NCI-H446 (cell line): ENCODE measurements around the gene CACNA2D4.
A peak's percentile ranks its signal among the peaks of the same experiment; 100 is the strongest.

ENCODE experiments used
- DNase-seq, 2 experiments: peaks; one replicate each; lab custom pipeline; 2025; lab: John Stamatoyannopoulos, UW

CACNA2D4 gene

DNA sequence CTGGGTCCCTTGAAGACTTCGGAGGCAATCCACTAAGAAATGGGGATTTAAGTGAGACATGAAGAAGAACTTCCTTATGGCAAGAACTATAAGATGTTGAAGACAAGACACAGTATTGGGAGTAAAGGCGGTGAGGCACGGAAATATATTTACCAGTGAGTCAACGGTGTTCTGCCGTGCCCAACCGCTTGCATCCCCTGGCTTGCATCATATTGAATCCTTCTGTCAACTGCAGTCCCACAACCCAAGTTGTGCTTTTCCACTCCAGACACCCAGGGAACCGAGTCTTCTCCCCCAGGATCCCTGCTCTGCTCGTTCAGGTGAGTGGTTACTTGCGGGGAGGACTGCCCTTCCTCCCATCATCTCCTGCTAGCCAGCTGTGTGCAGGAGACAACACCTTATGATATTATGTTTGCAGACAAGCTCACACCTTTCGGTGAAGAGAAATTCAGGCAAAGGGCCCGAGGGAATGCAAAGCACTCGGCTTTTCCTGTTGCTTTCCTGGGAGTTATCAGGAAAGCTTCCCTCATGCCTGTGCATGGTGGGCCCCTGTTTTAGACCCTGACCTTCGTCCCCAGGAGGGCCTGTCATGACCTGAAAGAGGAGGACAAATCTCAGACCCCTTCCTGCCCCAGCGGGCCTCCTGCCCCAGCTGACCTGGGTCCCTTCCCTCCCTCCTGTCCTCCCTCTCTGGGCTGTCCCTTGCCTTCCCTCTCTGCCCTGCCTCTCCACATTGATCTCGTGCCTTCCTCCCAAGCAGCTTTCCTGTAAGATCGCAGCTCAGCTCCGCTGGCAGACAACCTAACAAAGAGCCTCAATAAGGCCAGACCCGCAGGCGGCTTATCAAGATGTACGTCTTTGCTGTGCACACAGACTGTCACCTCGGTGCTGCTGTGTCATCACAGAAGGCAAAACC lies 102.4 kb downstream of the CACNA2D4 start:
- no peak for DNase-seq

DNA sequence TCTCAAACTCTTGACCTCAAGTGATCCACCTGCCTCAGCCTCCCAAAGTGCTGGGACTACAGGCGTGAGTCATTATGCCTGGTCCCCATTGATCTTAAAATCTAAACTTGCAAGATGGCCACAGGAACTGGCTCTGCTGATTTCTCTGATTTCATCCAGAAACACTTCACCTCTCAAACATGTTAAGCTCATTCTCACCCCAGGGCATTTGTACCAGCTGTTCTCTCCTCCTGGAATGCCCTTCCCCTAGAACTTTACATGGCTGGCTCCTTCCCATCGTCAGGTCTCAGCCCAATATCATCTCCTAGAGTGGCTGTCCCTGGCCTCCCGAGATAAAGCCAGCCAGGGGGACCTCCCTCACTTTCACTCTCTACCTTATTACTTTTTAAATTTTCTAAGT lies 103.3 kb downstream of the CACNA2D4 start:
- no peak for DNase-seq

DNA sequence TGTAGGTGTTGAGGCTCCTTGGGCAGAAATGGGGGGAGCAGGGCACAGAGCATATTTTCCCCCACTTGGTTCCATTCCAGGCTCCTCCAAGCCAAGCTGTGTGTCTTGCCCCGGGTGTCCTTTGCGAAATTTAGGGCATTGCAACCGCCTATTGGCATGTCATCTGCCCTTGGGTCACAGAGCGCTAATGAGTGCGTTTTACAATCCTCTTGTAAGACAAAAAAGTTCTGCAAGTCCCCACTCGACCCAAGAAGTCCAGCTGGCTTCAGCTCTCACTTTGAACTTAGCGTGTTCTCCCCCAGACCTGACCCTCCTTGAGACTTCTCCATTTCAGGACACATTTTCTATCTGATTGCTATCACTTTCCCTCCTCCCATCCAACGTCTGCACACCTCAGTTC lies 104.2 kb downstream of the CACNA2D4 start:
- DNase-seq: no peak

DNA sequence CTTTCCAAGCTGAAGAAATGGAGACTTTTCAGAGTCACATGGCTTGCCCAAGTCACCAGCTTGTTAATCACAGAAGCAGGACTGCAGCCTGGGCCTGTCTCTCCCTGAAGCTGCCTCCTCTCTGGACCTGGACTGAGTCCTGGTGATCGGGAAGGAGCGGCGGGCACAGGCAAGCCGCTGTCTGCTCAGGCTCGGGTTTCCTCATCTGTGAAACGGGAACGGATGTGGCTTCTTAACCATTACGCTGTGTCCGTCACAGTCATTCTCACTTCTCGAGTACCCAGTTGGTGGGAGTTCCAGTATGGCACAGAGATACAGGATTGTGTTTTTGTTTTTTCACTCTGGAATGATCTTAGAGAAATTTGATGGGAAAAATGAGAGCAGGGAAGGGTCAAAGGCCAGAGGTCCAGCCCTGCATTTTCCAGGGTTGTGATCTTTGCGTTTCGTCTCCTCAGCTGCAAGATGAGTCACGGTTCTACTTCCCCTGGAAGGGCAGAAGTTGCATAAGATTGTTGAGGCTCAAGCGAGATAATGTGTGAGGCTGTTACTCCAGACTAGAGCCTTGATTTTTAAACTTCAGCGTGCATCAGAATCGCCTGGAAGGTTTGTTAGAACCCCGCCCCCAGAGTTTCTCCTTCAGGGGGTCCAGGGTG lies 105.7 kb downstream of the CACNA2D4 start:
- DNase-seq: no peak

DNA sequence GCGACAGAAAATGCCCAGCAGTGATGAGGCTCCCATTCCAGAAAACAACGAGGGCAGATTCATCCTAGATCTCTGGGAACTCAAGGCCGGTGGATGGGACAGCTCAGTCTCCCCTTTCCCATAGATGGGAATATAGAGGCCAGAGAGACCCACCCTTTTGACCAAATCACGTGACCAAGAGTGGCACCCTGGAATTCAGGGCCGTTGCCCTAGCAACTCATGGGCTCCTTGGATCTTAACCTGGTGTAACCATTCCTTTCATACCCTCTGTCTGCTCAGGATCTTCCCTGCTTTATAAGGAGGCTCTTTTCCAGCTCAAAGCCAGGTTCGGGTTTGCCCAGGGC lies 106.5 kb downstream of the CACNA2D4 start:
- no peak for DNase-seq

DNA sequence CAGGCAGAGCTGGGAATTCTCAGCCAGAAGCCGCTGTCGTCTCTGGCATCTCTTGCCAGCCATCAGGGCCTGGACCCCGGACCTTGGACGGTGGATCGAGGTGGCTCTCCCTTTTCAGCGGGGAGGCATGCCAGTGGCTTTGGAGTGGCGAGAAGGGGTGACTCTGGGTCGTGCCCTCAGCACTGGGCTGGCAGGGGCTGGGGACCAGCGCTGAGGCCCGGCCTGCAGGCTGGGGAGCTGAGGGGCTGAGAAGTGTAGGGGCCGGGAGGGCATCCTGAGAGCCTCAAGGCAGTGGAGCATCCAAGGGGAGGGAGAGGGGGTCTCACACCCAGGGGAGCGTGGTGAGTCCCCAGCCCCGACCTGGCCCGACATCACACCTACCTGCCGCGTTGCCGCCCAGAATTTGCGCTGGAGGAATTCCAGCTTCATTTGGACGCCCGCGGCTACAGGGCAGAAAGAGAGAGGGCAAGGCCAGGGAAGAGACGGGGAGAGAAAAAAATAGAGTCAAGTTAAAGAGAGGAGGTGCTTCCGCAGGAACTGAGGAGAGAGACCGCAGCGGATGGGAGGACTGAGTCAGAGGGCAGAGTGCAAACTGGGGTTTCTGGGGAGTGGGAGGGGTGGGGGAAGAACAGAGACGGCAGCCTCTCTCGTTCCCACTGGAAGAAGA lies 107.0 kb downstream of the CACNA2D4 start:
- no peak for DNase-seq

DNA sequence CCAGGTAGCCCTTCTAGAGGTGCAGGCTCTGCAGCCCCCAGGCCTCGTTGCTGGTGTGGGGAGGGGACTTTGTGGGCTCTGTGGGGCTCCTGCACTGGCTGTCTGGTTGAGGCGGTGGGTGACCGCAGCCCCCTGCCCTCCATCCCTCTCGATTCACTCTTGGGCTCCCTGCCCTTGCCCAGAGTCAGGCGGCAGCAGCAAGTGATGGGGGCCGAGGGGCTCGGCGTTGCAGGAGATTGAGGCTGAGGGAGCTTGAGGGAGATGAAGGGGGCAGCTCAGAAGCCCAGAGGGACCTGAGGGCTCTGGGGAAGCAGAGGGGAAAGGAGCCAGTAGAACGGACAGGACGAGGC lies 107.5 kb downstream of the CACNA2D4 start:
- no peak for DNase-seq

DNA sequence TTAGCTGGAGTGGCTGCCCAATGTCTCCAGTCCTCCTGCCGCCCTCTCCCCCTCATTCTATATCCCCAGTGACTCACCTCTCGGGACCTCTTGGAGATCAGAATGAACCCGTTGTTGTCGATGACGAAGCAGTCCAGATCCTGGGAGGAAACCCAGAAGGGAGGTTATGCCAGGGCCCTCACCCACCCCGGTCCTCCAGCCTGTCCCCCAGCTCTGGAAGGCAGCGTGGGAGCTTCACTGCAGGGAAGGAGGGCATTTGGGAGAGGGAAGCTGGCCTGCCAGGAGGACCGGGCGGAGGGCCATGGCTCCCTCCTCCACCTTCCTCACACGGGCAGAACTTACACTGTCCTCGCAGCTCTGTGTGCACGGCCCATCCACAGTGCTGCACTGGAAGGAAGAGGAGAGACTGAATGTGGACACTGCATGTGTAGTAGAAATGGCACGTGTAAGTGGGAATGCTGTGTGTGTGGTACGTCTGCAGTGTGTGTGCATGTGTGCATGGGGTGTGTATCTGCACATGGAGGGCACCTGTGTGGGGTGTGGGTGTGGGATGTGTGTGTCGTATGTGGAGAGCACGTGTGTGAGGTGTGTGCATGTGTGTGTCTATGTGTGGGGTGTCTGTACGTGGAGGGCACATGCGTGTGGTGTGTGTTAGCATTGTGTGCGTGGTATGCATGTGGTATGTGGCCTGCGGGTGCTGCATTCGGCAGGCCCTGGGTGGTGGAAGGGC lies 108.1 kb downstream of the CACNA2D4 start:
- no peak for DNase-seq

DNA sequence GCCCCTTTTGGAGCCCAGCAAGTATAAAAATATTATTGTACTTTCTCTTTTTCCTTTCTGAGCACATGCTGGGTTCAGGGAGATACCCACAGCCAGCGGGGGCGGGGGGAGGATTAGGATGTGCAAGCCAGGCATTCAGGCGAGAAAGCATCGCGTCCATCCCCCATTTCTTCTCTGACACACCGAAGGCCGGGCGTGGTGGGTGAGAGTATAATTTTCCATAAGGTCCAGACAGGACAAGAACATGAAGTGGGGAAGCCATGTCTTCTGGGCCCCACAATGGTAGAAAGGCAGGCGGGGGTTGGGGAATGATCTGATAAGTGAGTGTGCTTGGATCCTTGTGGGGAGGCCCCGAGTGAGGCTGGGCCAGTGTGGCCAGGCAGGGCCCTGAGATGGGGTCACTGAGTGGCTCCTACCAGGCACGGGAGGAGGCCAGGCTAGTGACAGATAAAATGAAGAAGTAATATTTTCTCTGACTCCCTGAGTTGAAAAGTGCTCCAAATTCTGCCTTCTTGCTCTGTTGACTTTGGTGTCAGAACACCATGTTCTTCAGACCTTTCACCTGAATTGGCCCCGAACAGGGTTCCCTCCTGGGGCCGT lies 108.8 kb downstream of the CACNA2D4 start:
- DNase-seq: no peak

DNA sequence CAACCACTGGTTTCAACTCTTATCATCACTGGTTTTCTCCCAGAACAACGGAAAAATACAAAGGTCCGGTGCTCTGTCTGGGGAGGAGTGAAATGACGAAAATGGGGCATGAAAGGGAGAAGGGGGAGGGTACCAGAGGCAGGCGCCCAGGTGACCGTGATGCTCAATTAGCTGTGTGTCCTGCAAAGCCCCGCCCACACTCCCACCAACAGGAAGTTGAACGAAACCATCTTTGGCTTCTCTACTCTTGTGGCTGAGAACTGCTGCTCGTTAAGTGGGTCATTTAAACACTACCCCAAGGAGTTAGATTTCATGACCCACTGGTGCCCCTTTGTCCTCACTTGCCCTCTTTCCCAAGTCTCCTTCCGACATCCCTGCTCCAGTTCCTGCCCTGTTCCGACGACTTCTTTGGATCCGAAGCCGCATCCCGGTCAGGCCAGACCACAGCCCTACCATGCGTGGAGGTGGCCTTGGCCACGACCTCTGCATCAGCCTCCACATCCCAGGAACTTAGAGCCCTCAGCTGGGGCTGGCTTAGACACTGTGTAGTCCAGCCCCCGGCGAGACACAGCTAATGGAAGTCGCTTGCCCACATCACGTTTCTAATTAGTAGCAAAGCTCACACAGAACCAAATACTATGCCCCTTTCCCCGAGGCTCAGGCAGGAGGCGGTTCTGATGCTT lies 109.5 kb downstream of the CACNA2D4 start:
- no peak for DNase-seq

DNA sequence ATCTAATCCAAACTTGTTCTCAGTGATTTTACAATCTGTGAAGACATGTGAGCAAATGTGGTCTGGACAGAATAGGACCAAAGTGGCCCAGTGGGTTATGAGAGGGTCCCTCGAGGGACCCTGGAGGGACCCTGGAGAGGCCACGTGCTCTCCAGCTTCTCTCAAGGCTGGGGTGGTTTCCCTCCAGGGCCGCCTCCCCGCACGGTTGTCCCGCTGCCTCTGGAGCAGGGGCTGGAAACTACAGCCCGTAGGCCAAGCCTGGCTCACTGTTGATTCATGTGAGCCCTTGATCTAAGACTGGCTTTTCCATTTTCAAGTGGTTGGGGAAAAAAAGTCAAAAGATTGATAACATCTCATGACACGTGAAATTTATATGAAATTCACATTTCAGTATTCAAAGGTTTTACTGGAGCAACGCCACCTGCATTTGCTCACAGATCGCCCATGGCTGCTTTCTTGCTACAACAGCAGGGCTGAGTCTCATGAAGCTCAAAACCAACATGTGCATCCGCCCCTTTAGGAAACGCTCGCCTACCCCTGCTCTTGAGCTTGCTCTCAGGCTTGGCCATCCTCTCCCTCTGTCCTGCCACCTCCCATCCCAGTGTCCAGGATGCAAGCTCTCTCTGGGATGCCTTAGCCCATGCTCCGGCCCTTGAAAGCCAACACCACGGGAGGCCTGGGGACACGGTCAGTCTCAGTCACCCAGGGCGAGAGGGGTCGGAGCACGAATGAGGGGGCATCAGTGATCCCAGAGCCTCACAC lies 110.2 kb downstream of the CACNA2D4 start:
- no peak for DNase-seq

DNA sequence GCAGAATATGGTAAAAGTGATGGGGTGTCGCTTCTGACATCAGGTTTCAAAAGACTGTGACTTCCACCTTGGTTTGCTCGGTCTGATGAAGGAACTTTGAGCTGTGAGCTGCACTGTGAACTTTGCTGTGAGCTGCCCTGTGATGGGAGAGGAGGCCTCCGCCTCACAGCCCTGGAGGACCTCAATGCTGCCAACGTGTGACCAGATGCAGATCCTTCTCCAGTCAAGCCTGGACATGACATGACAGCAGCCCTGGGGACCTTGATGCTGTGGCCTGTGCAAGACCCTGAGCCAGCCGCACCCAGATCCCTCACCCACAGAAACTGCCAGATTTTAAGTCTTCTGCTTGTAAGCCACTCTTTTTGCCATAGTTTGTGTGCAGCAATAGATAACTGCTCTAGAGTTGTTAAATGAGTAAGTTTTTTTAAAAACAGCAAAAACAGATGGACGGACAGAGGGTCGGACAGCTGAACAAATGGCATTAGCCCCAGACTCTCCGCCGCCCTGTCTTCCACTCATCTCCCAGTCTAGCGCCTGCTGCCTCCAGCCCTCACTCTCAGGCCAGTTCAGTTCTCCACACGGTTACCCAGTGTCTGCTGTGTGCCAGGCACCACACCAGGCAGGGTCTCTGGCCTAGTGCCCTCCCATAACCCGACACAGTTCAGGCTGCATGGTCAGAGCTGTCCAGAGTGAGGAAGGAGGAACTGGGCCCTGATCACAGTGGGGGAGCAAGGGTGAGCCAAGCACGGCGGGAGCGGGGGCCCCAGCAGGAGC lies 111.2 kb downstream of the CACNA2D4 start:
- no peak for DNase-seq

DNA sequence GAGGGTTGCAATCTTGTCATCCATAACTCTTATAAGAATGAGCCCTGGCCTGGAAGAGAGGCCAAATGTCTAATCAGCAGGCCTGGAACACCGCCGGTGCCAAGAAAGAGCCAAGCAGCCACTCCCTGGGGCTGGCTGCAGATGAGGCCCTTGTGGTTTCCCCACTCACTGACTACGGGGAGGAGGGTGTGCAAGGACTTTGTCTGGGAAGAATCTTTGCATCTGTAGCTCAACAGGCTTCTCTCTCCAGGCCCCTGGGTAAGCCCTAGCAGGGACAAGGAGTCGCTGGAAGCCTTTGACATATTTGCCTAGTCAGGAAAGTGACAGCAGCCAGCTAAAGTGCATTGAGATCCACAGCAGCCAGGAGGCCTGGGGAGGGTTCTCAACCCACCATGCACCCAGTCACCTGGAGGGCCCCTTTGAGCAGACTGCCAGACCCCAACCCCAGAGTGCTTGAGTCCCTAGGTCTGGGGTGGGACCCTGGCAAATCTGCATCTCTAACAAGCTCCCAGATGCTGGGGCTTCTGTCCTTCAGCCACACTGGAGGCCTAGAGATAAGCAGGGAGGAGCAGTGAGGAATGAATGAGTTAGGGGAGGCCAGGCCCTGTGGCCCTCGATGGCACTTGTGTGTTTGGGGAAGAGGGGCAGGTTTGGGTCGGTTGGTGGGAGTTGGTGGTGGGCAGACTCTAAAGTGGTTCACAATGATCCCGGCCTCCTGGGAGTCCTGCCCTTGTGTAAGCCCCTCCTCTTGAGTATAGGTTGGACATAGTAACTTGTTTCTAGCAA lies 112.0 kb downstream of the CACNA2D4 start:
- peak; percentile 51 to 84 for DNase-seq

DNA sequence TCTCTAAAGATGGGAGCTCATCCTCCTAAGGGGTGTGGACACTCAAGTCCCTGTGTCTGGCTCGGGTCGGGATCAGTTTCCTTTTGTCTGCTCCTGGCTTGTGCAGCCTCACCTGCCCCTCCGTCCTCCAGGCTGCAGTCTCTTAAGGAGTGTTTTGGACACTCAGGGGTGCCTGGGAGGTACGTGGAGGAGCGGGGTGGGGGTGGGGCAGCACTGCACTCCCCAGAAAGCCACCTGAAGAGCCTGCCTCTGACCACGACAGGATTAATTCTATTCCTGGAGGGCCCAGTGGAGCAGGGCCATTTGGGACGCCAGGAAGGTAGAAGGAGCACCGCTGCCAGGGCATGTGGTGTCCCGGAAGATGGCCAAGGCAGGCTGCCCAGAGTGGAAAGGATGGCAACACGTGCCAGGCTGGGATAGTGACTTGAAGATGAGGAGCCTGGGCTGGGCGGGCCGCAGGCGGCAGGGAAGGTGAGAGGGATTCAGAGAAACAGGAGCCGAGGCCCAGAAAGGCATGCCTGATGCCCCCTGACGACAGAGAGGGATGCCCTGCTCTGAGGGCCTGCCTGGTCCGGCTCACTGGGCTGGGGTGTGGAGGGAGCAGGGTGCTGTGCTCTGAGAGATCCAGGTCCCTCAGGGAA lies 112.9 kb downstream of the CACNA2D4 start:
- peak in 1 of 2 experiments; percentile 53 for DNase-seq

DNA sequence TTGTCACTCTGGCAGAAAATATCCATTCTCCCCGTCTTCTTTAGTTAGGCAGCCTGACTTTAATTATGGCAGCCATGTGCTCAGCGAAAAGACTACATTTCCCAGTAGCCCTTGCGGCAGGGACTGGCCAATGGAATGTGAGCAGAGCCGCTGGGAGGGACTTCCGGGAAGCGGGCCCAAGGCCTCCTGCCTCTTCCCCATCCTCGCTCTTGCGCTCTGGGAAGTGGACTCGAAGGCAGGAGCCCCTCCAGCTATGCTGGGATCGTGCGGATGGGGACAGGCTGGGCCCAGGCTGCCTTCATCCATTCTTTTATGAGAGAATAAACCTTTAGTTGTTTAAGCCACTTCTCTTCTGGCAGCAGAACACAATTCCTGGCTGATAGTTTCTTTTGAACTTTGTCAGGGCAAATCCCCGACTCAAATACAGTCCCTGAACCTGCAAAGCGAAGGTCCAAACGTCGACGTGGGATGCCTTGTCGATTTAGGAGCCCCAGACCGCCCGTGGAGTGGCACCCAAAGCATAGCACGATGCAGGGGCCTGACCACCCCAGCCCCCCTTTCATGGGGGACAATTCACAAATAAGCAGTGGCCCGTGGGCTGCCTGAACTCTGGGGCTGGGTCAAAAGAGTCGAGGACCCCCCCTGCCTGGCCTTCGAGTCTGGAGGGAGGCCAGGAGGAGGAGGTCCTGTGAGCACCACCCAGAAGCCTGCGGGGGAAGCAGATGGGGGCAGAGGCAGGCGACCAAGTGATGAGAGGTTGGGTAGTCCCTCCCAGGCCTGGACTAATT lies 113.7 kb downstream of the CACNA2D4 start:
- peak; percentile 86 to 94 for DNase-seq

DNA sequence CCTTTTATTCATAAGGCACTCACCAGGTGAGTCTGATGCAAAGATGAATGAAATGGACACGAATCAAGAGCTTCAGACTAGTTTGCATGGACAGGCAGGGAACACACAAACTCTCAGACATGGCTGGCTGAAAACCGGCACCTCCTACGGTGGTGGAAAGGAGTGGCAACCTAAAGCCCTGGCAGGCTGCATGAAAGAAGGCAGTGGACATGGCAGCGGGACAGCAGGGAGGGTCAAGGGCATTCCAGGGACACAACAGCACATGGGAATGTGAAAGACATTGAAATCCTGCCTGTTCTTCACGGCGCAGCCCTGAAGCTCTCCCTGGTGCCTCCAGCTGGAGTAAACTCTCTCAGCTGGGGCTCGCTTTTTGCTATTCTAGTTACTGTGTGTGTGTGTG lies 114.7 kb downstream of the CACNA2D4 start:
- DNase-seq: no peak

DNA sequence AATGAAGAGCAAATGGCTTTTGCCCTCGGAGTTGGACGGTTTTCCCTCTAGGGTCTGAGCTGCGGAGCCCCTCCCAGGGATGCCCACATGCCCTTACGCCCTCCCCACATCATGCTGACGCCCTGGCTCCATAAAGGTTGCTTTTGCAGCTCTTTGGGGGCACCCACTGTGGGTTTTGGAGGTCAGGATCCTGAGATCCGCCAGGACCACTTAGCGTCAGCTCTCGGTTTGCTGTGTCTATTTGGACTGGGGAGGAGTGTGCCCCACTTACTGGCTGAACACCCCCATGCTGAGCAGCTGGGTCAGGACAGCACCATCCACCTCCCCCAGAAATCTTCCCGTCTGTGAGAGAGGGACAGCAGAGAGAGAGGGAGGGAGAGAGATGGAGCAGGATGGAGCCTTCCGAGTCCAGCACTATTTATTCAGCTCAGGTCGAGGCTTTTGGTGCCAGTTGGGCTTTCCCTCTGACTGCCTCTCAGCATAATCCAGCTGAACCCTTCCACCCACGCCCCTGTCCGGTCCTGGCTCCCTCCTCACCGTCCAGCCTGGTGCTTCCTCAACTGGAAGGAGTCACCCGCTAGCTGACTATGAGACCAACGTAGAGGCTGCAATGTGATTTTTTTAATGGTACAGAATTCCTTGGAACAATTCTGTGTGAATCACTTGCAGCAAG lies 117.0 kb downstream of the CACNA2D4 start:
- DNase-seq: no peak
